DND-41 (cell line): ENCODE results near the gene GNB5.

Source experiments
- ATAC-seq: fragments of 200-7000 bp; cut with Tn5 transposase; 3 replicates; pipeline ENCODE4 v1.9.1; 2021; ENCODE audit warnings: low read depth; ENCODE audit not compliant: insufficient read depth
- DNase-seq: peaks from one replicate; pipeline ENCODE4 v3.0.0-alpha.2; 2020
- H2AFZ ChIP-seq: 2 replicates; pipeline ENCODE4 v1.6.0; 2012; ENCODE audit warnings: low read depth, low read length
- H3K27ac ChIP-seq: 2 replicates; pipeline ENCODE4 v1.5.1; 2012; ENCODE audit warnings: low read length, inconsistent platforms
- H3K27me3 ChIP-seq: fragments of 200-600 bp; sonication (generic); 2 replicates; pipeline ENCODE4 v1.6.0; 2012; ENCODE audit warnings: low read length, mild to moderate bottlenecking, inconsistent platforms; ENCODE audit not compliant: insufficient read depth, poor library complexity
- H3K36me3 ChIP-seq: 2 replicates; pipeline ENCODE4 v1.5.1; 2012; ENCODE audit warnings: low read length, inconsistent platforms; ENCODE audit not compliant: insufficient read depth
- H3K4me1 ChIP-seq: 2 replicates; pipeline ENCODE4 v1.5.1; 2012; ENCODE audit warnings: mild to moderate bottlenecking, low read length; ENCODE audit not compliant: insufficient read depth
- H3K4me2 ChIP-seq: 2 replicates; pipeline ENCODE4 v1.6.0; 2012; ENCODE audit warnings: mild to moderate bottlenecking, moderate library complexity, low read length, inconsistent platforms; ENCODE audit not compliant: insufficient read depth
- H3K4me3 ChIP-seq, 2 experiments: fragments of 200-600 bp in 1 of 2; shearing (Covaris generic) in 1 of 2; 2 replicates each; pipeline ENCODE4 v1.5.1; 2012 to 2016; ENCODE audit warnings: inconsistent platforms in 2 of 2, low read length in 2 of 2, mild to moderate bottlenecking in 2 of 2, low read depth in 1 of 2, moderate library complexity in 1 of 2
- H3K79me2 ChIP-seq: 2 replicates; pipeline ENCODE4 v1.6.0; 2012; ENCODE audit warnings: low read length, inconsistent platforms; ENCODE audit not compliant: insufficient read depth
- H3K9ac ChIP-seq: 2 replicates; pipeline ENCODE4 v1.6.0; 2012; ENCODE audit warnings: low read depth, mild to moderate bottlenecking, inconsistent platforms, low read length, moderate library complexity
- H3K9me3 ChIP-seq: 2 replicates; pipeline ENCODE4 v1.5.1; 2012; ENCODE audit warnings: low read length, moderate library complexity, mild to moderate bottlenecking, inconsistent platforms; ENCODE audit not compliant: insufficient read depth, severe bottlenecking
- H4K20me1 ChIP-seq: 2 replicates; pipeline ENCODE4 v1.6.0; 2012; ENCODE audit warnings: low read length; ENCODE audit not compliant: insufficient read depth
- EZH2 ChIP-seq: IDR thresholded peaks from 3 replicates; pipeline ENCODE4 v1.6.1; 2012; ENCODE audit warnings: borderline replicate concordance, low read depth, mild to moderate bottlenecking, moderate library complexity, low read length, inconsistent platforms; ENCODE audit not compliant: severe bottlenecking
- TF ChIP-seq, protein P1 (sequence below): IDR thresholded peaks from 2 replicates; pipeline ENCODE4 v1.5.1; 2012; ENCODE audit warnings: borderline replicate concordance, low read length, moderate library complexity, mild to moderate bottlenecking; ENCODE audit not compliant: poor library complexity, severe bottlenecking; ENCODE audit errors: extremely low read depth

The GNB5 gene

DNA sequence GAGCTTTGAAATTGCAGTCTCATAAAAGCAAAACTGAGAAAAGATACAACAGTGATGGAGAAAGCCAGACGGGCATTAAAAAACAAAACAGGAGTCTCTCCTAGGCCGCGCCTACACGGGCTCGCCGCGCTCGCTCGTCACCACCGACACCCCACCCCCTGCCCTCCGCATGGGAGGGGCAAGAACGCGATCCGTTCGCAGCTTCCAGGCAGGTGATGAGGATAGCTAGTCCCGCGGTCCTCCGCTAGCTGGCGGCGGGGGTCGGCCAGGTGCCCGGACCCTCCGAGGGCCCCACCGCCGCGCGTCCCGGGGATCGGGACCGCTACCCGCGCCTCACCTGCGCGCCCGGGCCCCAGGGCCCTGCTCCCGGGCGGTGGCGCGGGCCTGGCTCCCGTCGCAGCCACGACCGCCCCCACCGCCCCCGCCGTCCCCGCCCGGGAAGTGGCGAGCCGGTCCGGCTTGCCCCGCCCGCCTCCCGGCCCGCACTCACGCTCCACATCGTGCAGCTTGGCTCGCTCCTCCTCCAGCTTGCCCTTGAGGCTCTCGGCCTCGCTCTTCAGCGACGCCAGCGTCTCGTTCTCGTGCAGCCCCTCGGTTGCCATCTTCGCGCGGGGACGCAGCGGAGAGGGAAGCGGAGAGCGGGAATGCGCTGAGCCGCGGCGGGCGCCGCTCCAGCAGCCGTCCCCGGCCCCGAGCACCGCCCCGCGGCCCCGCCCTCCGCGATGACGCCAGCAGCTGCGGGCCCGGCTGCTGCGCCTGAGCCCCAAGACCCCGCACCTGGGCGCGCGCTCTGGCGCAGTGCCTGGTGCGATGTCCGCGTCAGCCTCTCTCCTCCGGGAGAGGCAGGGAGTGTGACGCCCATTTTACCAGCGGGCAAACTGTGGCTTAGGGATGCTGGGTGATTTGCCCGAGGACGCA is 11.7 kb downstream of the GNB5 start:
- H3K27ac ChIP-seq = peak overlapping the region; percentile 36; the same call in 1 of the 2 replicates

DNA sequence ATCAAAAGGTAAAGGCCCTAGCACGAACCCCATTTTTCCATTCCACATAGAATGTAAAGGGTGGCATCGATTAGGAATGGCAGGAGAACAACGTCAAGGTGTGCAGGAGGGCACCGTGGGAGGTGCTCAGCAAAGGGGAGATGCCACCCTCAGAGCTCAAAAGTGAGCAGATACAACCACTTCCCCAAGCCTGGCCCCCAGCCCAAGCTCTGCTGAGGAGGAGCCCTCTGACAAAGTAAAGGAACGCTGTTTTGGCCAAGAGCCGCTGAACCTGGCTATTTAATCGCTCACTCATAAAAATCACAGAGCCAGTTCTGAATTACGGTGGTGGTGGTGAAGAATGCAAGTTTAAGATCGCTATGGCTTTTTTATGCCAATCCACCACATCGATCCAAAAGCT is 12.4 kb downstream of the GNB5 start:
- H4K20me1 ChIP-seq = no peaks in the 10 kb centered on the region
- peak overlapping the region; percentile 83 for H3K4me2 ChIP-seq
- no peaks in the 10 kb centered on the region for H3K36me3 ChIP-seq
- TF ChIP-seq, protein P1, sequence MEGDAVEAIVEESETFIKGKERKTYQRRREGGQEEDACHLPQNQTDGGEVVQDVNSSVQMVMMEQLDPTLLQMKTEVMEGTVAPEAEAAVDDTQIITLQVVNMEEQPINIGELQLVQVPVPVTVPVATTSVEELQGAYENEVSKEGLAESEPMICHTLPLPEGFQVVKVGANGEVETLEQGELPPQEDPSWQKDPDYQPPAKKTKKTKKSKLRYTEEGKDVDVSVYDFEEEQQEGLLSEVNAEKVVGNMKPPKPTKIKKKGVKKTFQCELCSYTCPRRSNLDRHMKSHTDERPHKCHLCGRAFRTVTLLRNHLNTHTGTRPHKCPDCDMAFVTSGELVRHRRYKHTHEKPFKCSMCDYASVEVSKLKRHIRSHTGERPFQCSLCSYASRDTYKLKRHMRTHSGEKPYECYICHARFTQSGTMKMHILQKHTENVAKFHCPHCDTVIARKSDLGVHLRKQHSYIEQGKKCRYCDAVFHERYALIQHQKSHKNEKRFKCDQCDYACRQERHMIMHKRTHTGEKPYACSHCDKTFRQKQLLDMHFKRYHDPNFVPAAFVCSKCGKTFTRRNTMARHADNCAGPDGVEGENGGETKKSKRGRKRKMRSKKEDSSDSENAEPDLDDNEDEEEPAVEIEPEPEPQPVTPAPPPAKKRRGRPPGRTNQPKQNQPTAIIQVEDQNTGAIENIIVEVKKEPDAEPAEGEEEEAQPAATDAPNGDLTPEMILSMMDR = no peak
- no peak for TF ChIP-seq EZH2
- H3K4me3 ChIP-seq = peak overlapping the region; percentile 23 to 65; a peak in 3 of 4 replicates
- H3K9ac ChIP-seq = peak overlapping the region; percentile 61
- no peaks in the 10 kb centered on the region for H3K27me3 ChIP-seq
- no peaks in the 10 kb centered on the region for H3K9me3 ChIP-seq
- no peak for DNase-seq
- H3K4me1 ChIP-seq = peaks cover 23% of the 10 kb centered on the region
- peak overlapping the region; percentile 70 for H2AFZ ChIP-seq
- H3K27ac ChIP-seq = no peak overlapping the region
- no peak for ATAC-seq
- 0 out of 2 replicates have a peak, but pooled peaks cover 7% of the 10 kb centered on the region for H3K79me2 ChIP-seq

More for the DNA sequence above, 11.7 kb downstream of the GNB5 start:
- DNase-seq = peak; percentile 80
- H3K36me3 ChIP-seq = no peaks in the 10 kb centered on the region
- no peaks in the 10 kb centered on the region for H4K20me1 ChIP-seq
- no peaks in the 10 kb centered on the region for H3K9me3 ChIP-seq
- H3K4me3 ChIP-seq = peak overlapping the region; percentile 23 to 65; a peak in 3 of 4 replicates
- no peak for TF ChIP-seq EZH2
- TF ChIP-seq, protein P1 = no peak
- ATAC-seq = peak; percentile 87
- H2AFZ ChIP-seq = peak overlapping the region; percentile 70
- H3K4me2 ChIP-seq = peak overlapping the region; percentile 83
- 0 out of 2 replicates have a peak, but pooled peaks cover 7% of the 10 kb centered on the region for H3K79me2 ChIP-seq
- H3K4me1 ChIP-seq = peaks cover 23% of the 10 kb centered on the region
- H3K9ac ChIP-seq = peak overlapping the region; percentile 61
- H3K27me3 ChIP-seq = no peaks in the 10 kb centered on the region

DNA sequence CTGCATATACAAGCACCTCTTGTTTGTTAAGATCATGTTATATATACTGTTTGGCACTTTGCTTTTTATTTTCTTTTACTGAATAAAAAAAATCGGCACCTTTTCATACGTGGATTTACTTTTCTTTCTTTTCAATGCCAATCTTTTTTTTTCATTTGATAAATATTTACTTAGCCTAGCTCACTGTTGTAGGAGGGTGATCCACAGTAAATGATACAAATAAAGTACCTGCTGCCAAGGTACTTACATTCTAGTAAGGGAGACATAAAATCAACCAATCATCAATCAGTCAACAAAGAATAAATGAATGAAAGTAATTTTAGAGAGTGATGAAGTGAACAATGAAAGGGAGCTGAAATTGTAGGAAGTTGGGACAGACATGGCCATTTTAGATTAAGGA is 18.3 kb downstream of the GNB5 start:
- ATAC-seq = no peak
- Histone ChIP-seq H3K4me3 (no peak overlapping the region), H3K9me3 (no peaks in the 10 kb centered on the region), H3K79me2 (no peaks in the 10 kb centered on the region), H3K4me1 (no peaks in the 10 kb centered on the region), H3K9ac (no peak overlapping the region), H3K27ac (no peak overlapping the region), H3K27me3 (no peaks in the 10 kb centered on the region), H3K4me2 (no peak overlapping the region), H3K36me3 (no peaks in the 10 kb centered on the region), H4K20me1 (no peaks in the 10 kb centered on the region), H2AFZ (no peak overlapping the region)
- no peak for DNase-seq
- TF ChIP-seq, protein P1 = no peak
- TF ChIP-seq EZH2 = no peak
